Stomach (tissue), 9 donors: ENCODE results near the gene BACE1. TPM values are rescaled to one million over a fixed set of nuclear protein-coding genes. Genes with fewer than 3 reads are reported as not detected.

Experiments used
- DNase-seq, 2 donors: peaks; one replicate each; pipeline versions ENCODE4 v3.0.0 to v3.0.0-alpha.2; 2013 to 2019
- H3K27ac ChIP-seq, 5 donors: fragments of 200-600 bp in 4 of 5; sonication (generic) in 4 of 5; one replicate each; pipeline ENCODE4 v1.5.1; 2013 to 2019; ENCODE audit warnings: mild to moderate bottlenecking in 1 of 5, moderate library complexity in 1 of 5
- H3K27me3 ChIP-seq, 3 donors: fragments of 200-600 bp; sonication (generic); one replicate each; pipeline ENCODE4 v1.5.1; 2017 to 2019; ENCODE audit warnings: mixed run types in 1 of 3
- H3K36me3 ChIP-seq, 4 donors: fragments of 200-600 bp; sonication (generic); 1 replicate in 3 of 4; 2 replicates in 1 of 4; pipeline ENCODE4 v1.5.1; 2016 to 2019
- H3K4me1 ChIP-seq, 4 donors: fragments of 200-600 bp; sonication (generic); one replicate each; pipeline ENCODE4 v1.5.1; 2016 to 2019
- H3K4me3 ChIP-seq, 4 donors: fragments of 200-600 bp; sonication (generic) in 3 of 4; one replicate each; pipeline ENCODE4 v1.5.1; 2016 to 2019; ENCODE audit warnings: mild to moderate bottlenecking in 1 of 4
- H3K9me3 ChIP-seq, 4 donors: fragments of 200-600 bp; sonication (generic); one replicate each; pipeline ENCODE4 v1.5.1; 2016 to 2019
- CTCF ChIP-seq, 7 experiments: fragments of 450-650 bp in 4 of 7; fragments of 200-600 bp in 3 of 7; sonication (generic) in 3 of 7; IDR thresholded peaks; one replicate each; pipeline ENCODE4 v1.5.1; 2016 to 2019; ENCODE audit warnings: antibody characterized with exemption in 7 of 7, control low read depth in 2 of 7, mild to moderate bottlenecking in 1 of 7
- EP300 ChIP-seq: sonication (generic); formaldehyde crosslinking; IDR thresholded peaks from one replicate; pipeline ENCODE4 v1.6.1; 2017; ENCODE audit warnings: antibody characterized with exemption
- POLR2A ChIP-seq, 4 donors: fragments of 450-650 bp; IDR thresholded peaks; one replicate each; pipeline ENCODE4 v1.6.1; 2016; ENCODE audit warnings: antibody characterized with exemption in 4 of 4, control low read depth in 2 of 4, mild to moderate bottlenecking in 1 of 4, moderate library complexity in 1 of 4
- POLR2AphosphoS5 ChIP-seq, 3 donors: sonication (generic); formaldehyde crosslinking; IDR thresholded peaks; one replicate each; pipeline ENCODE4 v1.6.1; 2016; ENCODE audit warnings: antibody characterized with exemption in 3 of 3
- WGBS, 5 donors: extraction: QIAGEN DNeasy Blood & Tissue Kit in 3 of 5; methylation state at CpG; one replicate each; pipeline versions ENCODE4 v1.1.5 to v1.1.7; 2013 to 2018; 5-methylcytosine and 5-hydroxymethylcytosine counted together
- intact Hi-C: fragments of 100-400 bp; cut with DNase I; formaldehyde crosslinking; loops from one replicate; pipeline ENCODE4 v1.15.1; 2023; ENCODE audit warnings: low total_unique reads
- polyA plus RNA-seq, 3 donors: library from polyadenylated mRNA; stranded (reverse); fragments of 200-250 nt; gene quantifications; one replicate each; pipeline ENCODE4 v1.2.3, GENCODE V29; 2013
- total RNA-seq, 5 donors: library from RNA; depleted of rRNA; stranded (reverse); fragments of >200 nt; gene quantifications; one replicate each; pipeline versions ENCODE4 v1.1.0 to v1.2.3, GENCODE V29; 2014 to 2016
- donor health status: healthy with polysubstance abuse.
- donor health status: Bipolar disorder and iron deficiency.
- donor health status: healthy.

BACE1 gene
- total and polyA plus RNA-seq, 8 donors = 3.3 to 21.1 (median 14.2) TPM

- peaks cover 59 to 100% (median 99%) of the 10 kb centered on the region in 4 donors for H3K36me3 ChIP-seq
- no peak overlapping the region for H3K27ac ChIP-seq
- no peaks in the 10 kb centered on the region for H3K27me3 ChIP-seq
- no peaks in the 10 kb centered on the region for H3K9me3 ChIP-seq
- WGBS, 5 donors = 64 to 80% (median 75%) methylated on average over 2 of the region's 2 CpGs
- no peak for TF ChIP-seq EP300
- TF ChIP-seq CTCF (IDR thresholded peaks at IDR 0.05) = no peak
- no peak for TF ChIP-seq POLR2A (IDR thresholded peaks at IDR 0.05)
- TF ChIP-seq POLR2AphosphoS5 (IDR thresholded peaks at IDR 0.05) = no peak
- intact Hi-C loops = no loop called here
- no peak for DNase-seq
- H3K4me3 ChIP-seq = no peak overlapping the region
- H3K4me1 ChIP-seq = no peaks in the 10 kb centered on the region
Observed at GRCh38 chr11:117286588-117286987, 29.5 kb downstream of the BACE1 start.

- WGBS, 5 donors = 92 to 99% (median 95%) methylated on average over 2 of the region's 2 CpGs
- no peak overlapping the region for H3K27ac ChIP-seq
- peaks cover 50 to 96% (median 93%) of the 10 kb centered on the region in 4 donors for H3K36me3 ChIP-seq
- no peaks in the 10 kb centered on the region for H3K27me3 ChIP-seq
- intact Hi-C loops = no loop called here
- TF ChIP-seq CTCF (IDR thresholded peaks at IDR 0.05) = no peak
- TF ChIP-seq EP300 = no peak
- no peak for TF ChIP-seq POLR2AphosphoS5 (IDR thresholded peaks at IDR 0.05)
- no peak for TF ChIP-seq POLR2A (IDR thresholded peaks at IDR 0.05)
- H3K9me3 ChIP-seq = no peaks in the 10 kb centered on the region
- DNase-seq = no peak
- no peak overlapping the region for H3K4me3 ChIP-seq
- H3K4me1 ChIP-seq = no peaks in the 10 kb centered on the region
Observed at GRCh38 chr11:117284053-117284452, 32.0 kb downstream of the BACE1 start.

GRCh38 chr11:117282956-117283355 is 33.1 kb downstream of the BACE1 start:
- H3K27ac ChIP-seq = no peak overlapping the region
- WGBS, 5 donors = 87 to 100% (median 95%) methylated on average over 3 of the region's 3 CpGs
- H3K4me3 ChIP-seq = no peak overlapping the region
- no peaks in the 10 kb centered on the region for H3K9me3 ChIP-seq
- no peak for TF ChIP-seq POLR2A (IDR thresholded peaks at IDR 0.05)
- TF ChIP-seq POLR2AphosphoS5 (IDR thresholded peaks at IDR 0.05) = no peak
- TF ChIP-seq EP300 = no peak
- no peak for TF ChIP-seq CTCF (IDR thresholded peaks at IDR 0.05)
- intact Hi-C loops = no loop called here
- DNase-seq = no peak
- H3K36me3 ChIP-seq = peaks cover 41 to 85% (median 82%) of the 10 kb centered on the region in 4 donors
- no peaks in the 10 kb centered on the region for H3K4me1 ChIP-seq
- H3K27me3 ChIP-seq = no peaks in the 10 kb centered on the region

- no peak overlapping the region for H3K27ac ChIP-seq
- H3K4me1 ChIP-seq = no peaks in the 10 kb centered on the region
- no peak for DNase-seq
- no peak for TF ChIP-seq POLR2AphosphoS5 (IDR thresholded peaks at IDR 0.05)
- intact Hi-C loops = no loop called here
- H3K36me3 ChIP-seq = peaks cover 41 to 75% (median 72%) of the 10 kb centered on the region in 4 donors
- no peak overlapping the region for H3K4me3 ChIP-seq
- 91 to 97% (median 95%) methylated on average over 7 of the region's 7 CpGs for WGBS, 5 donors
- no peaks in the 10 kb centered on the region for H3K9me3 ChIP-seq
- H3K27me3 ChIP-seq = no peaks in the 10 kb centered on the region
Observed at GRCh38 chr11:117281869-117282268, 34.2 kb downstream of the BACE1 start.

GRCh38 chr11:117281159-117281558 is 34.9 kb downstream of the BACE1 start:
- intact Hi-C loops = no loop called here
- H3K36me3 ChIP-seq = peaks cover 41 to 69% (median 66%) of the 10 kb centered on the region in 4 donors
- peak overlapping the region in 1 of 5 donors; percentile 8 for H3K27ac ChIP-seq
- H3K4me3 ChIP-seq = no peak overlapping the region
- no peaks in the 10 kb centered on the region for H3K9me3 ChIP-seq
- H3K27me3 ChIP-seq = no peaks in the 10 kb centered on the region
- peak in 1 of 2 donors; percentile 34 for DNase-seq
- H3K4me1 ChIP-seq = no peaks in the 10 kb centered on the region
- peak in 1 of 3 donors; percentile 16 for TF ChIP-seq POLR2AphosphoS5 (IDR thresholded peaks at IDR 0.05)
- TF ChIP-seq POLR2A (IDR thresholded peaks at IDR 0.05) = no peak
- WGBS, 5 donors = 65 to 86% (median 75%) methylated on average over 6 of the region's 6 CpGs
